HG02759 (cell line): ENCODE results near the gene SDC1.

Experiments used
- ATAC-seq: cut with Tn5 transposase; IDR thresholded peaks from one replicate; pipeline ENCODE4 v1.9.1; 2021; ENCODE audit warnings: mild to moderate bottlenecking, moderate library complexity; ENCODE audit not compliant: unreplicated experiment

Gene SDC1

GRCh38 chr2:20156076-20156759, 68.7 kb downstream of the SDC1 start:
- no peak for ATAC-seq

- ATAC-seq, result no peak
Observed at GRCh38 chr2:20153131-20153851, 71.6 kb downstream of the SDC1 start.

DNA sequence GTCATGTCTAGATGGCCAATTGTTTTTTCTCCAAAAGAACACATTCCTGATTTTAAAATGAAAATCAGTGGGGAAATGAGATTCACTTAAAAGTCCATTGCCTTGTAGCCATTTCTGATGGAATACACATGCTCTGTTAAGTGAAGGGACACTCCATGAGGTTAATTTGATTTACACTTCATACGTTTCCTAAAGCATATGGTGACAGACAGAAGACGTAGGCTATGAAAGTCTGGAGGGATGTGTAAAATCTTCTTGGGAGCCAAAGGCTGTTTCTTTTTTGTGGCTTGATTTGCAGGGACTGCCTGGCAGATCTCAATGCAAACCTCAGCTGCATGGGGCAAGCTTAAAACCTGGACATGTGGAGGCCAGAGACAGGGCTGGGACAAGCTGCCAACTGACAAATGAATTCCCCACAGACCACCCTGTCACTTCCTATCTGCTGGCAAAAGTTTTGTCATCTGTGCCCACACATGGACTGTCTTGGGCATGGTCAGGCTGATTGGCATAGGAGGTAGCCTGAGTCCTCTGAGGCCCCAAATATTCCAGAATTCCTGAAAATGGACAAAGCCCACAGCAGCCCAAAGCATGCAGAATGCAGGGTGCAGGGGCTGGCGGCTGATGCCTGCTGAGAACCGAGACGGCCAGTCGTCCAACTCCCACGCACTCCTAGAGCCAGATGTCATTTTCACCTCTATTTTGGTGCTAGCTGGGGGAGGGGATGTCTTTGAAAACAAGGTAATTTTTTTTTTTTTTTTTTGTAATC, 73.9 kb downstream of the SDC1 start:
- ATAC-seq, result no peak
